Measurements from ENCODE around the gene SCCPDH.
A peak's percentile ranks its signal among the peaks of the same experiment; 100 is the strongest.
"Not testable (repeated sequence)": the region's sequence is repeated elsewhere in the genome, so short reads cannot be mapped to it uniquely, and the experiment has no call there.

The SCCPDH gene, protein sequence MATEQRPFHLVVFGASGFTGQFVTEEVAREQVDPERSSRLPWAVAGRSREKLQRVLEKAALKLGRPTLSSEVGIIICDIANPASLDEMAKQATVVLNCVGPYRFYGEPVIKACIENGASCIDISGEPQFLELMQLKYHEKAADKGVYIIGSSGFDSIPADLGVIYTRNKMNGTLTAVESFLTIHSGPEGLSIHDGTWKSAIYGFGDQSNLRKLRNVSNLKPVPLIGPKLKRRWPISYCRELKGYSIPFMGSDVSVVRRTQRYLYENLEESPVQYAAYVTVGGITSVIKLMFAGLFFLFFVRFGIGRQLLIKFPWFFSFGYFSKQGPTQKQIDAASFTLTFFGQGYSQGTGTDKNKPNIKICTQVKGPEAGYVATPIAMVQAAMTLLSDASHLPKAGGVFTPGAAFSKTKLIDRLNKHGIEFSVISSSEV

DNA sequence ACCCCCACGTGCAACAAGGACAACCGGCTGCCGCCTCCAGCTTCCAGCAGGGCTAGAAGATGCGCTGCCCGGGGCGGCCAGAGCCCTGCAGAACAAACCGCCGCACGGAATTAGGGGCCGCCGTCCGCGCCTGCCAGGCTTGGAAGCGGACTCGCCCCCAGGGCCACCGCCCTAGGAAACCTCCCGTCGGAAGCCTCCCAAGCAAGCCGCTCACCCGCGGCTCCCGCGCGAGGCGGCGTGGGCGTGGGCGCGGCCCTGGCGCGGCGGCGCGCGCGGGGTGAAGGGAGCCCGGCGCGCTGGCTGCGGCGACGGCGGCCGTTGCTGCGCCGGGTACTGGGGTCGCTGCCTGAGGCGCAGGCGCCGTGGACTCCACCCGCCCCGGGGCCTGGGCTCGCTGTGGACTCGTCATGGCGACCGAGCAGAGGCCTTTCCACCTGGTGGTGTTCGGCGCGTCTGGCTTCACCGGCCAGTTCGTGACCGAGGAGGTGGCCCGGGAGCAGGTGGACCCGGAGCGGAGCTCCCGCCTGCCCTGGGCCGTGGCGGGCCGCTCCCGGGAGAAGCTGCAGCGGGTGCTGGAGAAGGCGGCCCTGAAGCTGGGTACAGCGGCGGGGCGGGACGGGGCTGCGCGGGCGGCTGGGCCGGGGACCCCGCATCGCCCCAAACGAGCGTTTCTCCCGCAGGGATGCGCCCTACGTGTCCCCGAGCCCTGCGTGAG, at the start of gene SCCPDH:
Gene SCCPDH, plus strand, starts transcription at position 394 of the 715 bp plus-strand sequence. Its CDS starts 14 bp downstream, at position 408.
- DNase-seq, result peak; percentile 26

DNA sequence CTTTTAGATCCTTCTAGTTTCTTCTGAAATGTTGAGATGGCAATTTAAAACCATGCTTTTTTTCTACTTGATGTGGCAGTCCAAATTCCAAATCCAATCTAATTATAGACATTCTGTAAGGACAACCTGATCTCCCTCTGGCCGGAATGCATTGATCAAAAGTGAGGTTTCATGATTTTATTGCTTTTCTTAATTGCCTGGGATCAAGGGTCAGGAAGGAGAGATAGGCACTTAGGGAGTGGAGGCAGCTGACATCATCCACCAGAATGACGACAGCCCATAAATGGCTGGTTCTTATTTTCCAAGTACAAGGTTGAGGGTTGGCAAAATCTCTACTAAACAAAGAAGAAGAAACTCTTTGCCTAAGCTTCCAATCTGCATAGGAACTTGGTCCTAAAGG, 46.4 kb upstream of the SCCPDH start:
- no peak for DNase-seq

DNA sequence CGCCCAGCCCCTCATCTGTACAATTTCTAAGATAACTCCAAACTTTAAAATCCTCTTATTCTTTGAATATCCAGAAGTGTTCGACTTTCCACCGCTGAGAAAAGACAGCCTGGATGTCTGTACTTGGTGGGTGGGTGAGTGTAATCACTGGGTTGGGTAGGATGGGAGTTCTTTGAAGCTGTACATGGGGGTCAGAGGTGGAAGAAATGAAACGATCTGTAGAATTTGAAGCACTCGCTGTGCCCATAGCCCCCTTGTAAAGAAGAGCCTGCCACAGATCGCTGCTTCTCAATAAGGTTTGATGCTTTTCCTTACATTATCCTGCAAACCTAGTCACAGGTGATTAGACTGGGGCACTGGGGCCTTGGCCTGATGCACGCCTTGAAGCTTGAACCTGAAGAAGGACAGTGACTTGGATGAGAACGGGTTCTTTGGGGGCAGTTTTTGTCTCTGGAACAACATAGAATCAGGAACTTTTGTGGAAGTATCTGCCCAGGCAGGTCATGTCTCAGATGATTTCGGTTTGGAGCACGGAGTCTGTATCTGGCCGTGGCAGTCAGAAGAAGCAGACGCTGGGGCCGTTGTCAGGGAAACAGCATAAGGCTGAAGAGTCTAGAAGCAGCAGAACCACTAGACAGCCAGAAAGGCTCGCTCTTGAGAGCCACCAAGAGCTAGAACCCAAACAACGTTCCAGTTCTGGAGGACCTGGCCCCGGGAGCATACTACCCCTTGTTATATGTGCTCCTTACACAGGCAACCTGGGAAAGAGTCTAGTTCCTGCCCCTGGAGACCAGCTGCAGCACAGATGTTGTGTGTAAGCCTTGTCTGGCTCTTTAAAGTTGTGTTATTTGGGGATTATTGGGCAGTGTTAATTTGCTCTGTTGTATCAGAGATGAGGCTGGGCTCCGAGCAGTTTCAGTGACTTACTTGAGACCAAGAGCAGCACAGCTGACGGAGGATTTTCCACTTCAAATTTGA, 45.1 kb upstream of the SCCPDH start:
- no peak for DNase-seq

DNA sequence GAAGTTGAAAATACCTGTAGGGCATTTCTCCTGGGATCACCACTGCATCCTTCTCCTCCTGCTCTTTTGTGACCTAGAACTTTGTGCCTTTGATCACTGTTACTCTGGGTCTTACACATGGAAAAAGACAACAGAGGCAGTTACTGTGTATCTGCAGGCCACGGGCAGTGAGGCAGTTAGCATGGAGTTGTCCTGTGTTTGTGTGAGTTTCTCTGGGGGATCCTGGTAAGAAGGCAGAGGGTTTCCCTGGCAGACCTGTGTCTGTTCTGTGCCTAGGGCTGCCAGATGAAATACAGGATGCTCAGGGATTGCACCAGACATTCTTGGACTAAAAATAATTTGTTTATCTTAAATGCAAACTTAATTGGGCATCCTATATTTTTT, 44.4 kb upstream of the SCCPDH start:
- DNase-seq, result no peak

DNA sequence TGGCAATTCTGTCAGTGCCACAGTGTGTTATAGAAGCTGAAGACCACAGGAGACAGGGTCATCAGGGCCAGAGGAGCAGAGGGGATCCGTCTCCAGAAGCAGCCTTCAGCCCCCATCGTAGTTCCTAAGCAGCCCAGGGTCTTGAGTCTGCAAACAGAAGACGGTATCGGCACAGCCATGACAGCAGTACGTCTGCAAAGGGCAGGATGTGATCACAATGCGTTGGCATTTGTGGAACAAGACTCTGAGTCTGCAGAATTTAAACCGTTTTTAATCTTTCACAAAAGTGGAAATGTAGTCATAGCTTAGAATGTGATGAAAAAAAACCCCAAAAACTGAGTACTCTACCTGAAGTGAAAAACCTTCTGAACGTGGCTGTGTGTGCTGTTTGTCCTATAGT, 44.0 kb upstream of the SCCPDH start:
- no peak for DNase-seq

DNA sequence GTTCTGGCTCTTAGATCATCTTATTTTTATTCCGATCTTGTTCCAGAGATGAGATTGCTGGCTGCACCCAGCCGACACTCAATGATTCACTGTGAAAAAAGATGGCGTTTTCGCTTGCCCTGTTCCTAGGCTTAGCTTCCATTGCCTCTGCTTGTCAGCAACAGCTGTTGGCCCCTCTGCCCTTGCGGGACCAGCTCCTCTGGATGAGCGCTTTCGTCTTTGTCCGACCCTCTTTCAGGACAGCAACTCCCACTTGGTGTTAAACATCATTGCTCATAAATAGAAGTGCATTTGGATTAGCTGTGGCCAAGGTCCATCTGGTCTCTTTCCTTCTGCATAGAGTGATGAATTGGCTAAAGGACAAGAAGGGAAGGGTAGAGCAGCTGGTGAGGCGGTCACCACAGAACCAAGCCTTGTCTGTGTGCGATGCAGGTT, 43.5 kb upstream of the SCCPDH start:
- no peak for DNase-seq

DNA sequence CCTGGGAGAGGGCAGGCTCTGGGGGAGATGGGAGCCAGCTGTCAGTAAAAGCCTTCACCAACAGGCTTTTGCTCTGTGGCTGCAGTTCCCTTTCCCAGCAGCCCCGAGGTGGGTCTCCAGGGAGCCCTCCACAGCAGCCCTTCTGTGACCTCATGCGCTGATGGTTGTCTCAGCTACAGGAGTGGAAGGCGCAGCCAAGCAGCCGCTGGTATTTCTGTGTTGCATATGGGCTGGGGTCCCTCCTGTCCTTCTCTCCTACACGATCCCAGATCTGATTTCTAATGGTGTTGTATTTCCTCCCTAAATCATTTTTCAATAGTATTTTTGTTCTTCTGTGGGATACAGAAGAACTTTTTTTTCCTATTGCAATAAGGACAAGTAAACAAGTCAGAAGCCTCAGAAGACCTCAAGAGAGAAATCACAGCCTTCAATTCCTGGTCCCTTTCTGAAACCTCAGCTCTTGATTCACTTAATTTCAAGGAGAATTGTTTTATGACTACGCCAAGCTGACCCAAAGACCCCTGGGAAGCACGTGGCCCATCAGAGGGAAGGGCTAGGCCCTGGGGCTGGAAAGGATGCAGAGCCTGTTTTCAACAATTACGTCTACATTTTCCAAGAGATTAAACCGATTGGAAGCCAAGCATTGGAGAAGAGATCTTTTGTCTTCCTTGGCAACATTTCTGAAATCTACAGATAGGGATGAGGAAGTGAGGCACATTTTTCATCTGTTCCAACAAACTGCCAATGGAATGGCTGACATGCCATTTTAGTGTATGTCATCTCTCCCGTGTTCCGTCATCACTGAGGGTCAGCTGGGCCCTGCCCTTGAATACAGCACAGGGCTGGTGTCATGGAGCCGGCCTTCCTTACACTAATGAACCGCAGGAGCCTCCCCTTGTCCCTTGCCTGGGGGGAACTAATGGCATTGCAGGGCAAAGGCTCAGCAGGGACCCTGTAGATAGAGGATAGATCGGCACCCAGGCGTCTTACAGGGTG, 42.0 kb upstream of the SCCPDH start:
- DNase-seq, result no peak

DNA sequence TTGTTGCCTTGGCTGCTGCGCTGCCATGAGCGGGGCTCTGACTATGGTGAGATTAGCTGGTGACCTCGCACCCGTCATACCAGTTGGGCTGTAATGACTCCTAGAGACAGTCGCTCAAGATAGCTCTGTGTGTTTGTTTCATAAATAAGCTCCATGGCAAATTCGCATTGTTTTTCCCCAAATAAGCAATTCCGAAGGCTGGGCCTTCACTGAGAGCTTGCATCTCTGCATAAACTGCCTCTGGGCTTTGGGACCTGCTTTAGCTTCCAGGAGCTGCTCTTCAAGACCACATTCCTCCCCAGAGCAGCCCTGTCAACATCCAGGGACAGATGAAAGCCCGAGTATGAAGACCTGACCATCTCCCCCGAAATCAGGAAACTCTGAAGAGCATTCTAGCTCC, 40.7 kb upstream of the SCCPDH start:
- no peak for DNase-seq

DNA sequence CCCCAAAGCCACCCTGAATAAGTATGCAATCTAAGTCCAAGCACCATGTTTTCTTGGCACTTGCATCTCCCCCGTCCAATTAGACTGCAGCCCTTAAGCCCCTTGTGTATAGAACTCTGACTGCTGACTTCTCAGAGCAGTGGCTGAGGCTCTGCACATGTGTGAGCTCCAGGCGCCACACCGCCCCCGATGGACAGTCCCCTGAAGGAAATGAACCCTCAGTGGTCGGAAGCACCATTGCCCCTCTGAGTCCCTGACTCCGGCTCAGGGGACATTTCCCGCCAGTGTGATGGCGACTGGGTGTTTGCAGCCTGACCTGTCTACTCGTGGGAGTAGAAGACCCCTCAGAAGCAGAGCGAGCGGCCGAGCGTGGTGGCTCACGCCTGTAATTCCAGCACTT, 37.2 kb upstream of the SCCPDH start:
- DNase-seq, result no peak

DNA sequence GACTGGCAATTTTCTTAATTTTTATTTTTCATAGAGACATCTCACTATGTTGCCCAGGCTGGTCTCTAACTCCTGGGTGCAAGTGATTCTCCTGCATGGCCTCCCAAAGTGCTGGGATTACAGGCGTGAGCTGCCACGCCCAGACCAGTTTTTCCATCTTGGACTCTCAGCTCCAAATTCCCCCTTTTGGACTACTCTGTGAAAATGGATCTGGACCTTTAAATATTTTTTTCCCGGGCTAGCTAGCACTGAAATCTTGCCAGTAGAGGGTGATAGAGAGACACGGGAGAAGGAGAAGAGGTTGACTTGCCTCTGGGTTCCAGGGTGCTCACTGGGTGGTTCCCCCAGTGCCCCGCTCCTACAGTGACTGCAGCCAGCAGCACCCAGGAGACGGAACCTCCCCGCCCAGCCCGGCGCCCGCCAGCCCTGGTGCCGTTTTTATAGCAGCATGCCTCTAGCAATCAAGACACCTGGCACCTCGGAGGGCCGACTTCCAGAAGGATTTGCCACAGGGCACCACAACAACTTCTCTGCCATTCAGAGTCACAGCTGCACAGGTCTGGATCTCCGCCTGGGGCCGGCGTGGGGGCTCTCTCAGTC, 34.7 kb upstream of the SCCPDH start:
- peak; percentile 76 for DNase-seq

DNA sequence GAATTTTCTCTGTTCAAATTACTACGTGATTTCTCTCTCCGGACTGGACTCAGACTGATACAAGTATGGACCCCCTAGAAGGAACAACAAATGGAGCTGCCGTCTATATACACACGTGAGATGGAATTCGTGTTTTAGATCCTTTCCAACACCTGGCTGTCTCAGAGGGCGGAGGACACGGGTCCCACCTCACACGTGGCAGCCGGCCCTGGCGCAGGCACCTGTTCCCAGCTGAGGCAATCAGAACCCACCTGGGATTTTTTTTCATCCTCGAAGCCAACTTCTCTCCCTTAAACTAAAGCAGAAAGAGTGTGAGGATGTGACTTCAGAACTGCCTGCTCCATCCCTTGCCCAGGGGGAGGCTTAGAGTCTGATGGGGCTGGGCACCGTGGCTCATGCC, 34.1 kb upstream of the SCCPDH start:
- no peak for DNase-seq

DNA sequence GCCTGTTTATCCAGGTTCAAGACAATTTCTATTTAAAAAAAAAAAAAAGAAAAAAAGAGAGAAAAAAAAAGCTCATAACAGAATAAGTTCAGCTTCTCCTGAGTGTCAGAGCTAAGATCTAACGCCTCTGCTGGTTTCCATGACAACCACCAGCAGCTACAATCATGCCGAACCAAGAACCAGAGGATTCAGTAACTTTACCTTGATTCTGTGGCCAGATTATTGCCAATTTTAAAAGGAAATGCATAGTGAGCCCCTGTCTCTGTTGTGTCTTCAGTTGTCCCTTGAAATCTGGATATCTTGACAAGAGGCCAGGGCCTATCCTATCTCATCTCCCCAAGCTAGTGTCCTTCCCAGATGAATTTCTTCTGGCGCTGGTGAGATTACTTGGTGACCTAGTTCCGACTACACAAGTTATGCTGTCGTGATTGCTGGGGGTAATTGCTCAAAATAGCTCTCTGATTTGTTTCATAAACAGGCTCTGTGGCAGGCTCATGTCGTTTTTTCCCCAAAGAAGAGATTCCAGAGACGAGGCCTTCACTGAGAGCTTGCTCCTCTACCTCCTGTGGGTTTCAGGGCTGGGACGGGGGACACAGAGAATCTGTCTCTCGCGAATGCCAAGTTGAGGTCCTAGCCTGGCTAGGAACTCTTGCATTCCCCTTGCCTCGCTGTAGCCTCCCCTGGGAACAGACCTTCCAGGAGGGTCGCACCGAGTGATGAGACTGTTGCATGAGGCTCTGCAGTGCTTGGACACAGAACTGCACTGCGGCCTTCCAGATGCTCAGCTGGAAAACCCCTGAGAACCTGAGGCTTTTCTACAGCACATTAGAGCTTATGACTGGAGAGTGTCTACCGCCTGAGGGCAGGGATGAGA, 32.4 kb upstream of the SCCPDH start:
- no peak for DNase-seq

DNA sequence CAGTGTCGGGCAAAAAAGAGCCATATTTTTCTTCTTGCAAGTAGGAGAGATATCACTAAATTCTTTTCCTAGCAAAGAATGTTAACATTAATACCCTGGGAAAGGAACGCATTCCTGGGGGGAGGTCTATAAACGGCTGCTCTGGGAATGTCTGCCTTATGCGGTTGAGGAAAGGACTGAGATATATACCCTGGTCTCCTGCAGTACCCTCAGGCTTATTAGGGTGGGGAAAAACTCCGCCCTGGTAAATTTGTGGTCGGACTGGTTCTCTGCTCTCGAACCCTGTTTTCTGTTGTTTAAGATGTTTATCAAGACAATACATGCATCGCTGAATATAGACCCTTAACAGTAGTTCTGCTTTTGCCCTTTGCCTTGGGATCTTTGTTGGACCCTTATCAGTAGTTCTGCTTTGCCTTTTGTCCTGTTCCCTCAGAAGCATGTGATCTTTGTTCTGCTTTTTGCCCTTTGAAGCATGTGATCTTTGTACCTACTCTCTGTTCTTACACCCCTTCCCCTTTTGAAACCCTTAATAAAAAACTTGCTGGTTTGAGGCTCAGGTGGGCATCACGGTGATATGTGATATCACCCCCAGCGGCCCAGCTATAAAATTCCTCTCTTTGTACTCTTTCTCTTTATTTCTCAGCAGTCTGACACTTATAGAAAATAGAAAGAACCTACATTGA, 29.9 kb upstream of the SCCPDH start:
- DNase-seq, result not testable (repeated sequence)

DNA sequence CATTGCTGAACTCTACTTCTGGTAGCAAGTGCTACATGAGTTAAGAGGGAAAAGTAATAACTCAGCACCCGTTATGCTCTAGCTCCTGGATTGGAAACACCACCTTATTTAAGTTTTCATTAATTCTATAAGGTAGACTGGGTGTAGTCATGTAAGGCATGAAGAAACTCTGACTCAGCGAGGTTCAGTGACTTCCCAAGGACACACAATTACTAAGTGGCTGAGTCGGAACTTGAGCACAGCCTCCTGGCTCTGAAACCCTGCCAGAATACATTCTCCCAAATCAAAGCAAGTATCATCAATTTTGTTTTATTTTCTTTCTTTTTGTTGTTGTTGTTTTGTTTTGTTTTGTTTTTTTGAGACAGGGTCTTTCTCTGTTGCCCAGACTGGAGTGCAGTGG, 29.1 kb upstream of the SCCPDH start:
- DNase-seq, result no peak

DNA sequence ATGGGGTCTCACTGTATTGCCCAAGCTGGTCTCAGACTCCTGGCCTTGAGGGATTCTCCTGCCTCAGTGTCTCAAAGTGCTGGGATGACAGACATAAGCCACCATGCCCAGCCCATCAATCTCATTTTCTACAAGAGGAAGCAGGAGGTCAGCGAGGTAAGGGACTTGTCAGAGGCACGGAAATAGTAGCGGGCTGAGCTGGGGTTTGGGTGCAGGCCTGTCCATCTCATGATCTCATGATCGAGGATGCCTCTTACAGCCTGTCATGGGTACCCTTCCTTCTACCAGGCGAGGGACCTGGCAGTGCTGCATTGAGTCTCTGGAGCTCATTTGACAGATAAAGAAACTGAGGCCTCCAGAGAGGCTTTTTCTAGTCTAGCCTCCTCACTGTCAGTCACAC, 28.5 kb upstream of the SCCPDH start:
- no peak for DNase-seq

DNA sequence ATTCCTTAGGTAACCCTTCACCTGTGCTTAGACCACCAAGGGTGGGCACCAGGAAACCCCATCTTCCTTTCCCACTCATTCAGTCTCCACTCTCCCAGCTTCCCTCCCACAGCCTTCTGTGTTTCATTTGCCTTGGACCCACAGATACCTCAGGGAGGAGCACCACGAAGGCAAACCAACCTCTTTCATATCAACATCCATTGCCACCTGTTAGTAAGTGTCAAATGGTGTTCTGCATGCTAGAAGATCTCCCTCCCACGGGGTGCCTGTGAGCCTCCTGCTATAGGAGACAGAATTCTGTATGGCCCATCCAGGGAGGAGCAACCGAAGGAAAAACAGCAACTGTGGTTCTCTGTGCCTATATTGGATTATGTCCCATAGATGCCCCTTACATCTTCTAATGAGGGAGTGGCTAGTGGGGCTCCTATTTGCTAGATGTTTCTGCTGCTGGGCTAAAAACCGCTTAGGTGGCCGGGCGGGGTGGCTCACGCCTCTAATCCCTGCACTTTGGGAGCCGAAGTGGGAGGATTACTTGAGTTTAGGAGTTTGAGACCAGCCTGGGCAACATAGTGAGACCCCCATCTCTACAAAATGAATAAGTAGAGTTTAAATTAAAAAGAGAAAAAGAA, 25.6 kb upstream of the SCCPDH start:
- no peak for DNase-seq

DNA sequence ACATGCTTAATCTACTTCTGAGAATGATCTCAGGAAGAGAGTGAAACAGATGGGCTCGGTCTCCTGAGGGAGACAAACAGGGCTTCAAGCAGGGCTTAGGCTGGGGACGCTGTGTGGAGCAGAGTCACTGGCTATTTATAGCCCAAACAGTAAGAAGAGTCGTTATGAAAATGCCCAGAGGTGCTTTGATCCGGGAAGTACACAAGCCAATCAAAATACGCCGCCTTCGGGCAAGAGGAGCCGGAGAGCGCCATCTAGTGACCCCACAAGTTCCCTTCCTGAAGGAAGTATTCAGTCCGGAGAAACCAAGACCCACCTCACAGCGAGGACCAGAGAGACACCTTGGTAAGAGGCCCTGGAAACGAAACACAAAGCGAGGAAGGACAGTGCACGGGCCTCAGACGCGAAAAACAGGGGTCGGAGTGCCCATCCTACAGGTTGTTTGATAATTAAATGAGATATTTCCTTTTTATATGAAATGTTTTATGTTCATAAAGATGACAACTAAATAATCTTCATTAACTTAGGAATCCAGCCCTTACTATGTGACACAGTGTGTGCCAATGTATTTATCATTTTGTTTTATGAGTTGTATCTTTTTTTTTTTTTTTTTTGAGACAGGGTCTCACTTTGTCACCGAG, 25.0 kb upstream of the SCCPDH start:
- peak; percentile 16 for DNase-seq

DNA sequence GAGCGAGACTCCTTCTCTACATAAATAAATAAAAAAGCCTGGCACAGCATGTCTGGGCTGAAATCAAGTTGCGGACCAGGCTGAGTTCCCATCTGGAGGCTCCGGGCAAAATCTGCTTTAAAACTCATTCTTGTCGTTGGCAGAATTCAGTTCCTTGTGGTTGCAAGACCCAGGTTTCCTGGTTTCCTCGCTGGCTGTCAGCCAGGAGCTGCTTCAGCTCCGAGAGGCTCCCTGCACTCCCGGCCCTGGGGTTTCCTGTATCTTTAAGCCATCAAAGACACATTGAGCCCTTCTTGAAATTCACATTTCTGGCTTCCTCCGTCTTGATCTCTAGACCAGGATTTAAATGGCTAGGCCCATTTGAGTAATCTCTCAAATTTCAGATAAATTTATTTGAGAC, 20.6 kb upstream of the SCCPDH start:
- no peak for DNase-seq

DNA sequence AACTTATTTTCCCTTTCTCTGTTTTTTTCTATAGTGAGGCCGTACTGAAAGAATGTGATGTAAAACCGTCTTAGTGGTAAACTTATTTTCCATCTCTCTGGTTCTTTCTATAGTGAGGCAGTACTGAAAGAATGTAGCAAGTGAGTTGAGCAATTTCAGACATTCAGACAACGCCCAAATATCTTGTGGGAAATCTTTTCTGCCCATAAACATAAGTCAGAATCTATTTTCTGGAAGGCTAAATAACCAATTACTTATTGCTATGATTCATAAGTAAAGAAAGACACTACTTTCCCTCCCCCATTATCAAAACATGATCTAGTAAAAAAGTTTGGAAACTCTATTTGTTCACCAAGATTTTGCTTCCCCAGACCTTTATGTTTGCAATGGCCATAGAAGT, 18.8 kb upstream of the SCCPDH start:
- no peak for DNase-seq

Data from NCI-H1105 (cell line).